HG03045 (cell line): Measurements from ENCODE around the gene FGF14.
"Not testable (repeated sequence)": the region's sequence is repeated elsewhere in the genome, so short reads cannot be mapped to it uniquely, and the experiment has no call there.

Experiments
- ATAC-seq: cut with Tn5 transposase; IDR thresholded peaks from one replicate; pipeline ENCODE4 v1.9.1; 2021; ENCODE audit warnings: mild to moderate bottlenecking, moderate library complexity; ENCODE audit not compliant: unreplicated experiment

The FGF14 gene

DNA sequence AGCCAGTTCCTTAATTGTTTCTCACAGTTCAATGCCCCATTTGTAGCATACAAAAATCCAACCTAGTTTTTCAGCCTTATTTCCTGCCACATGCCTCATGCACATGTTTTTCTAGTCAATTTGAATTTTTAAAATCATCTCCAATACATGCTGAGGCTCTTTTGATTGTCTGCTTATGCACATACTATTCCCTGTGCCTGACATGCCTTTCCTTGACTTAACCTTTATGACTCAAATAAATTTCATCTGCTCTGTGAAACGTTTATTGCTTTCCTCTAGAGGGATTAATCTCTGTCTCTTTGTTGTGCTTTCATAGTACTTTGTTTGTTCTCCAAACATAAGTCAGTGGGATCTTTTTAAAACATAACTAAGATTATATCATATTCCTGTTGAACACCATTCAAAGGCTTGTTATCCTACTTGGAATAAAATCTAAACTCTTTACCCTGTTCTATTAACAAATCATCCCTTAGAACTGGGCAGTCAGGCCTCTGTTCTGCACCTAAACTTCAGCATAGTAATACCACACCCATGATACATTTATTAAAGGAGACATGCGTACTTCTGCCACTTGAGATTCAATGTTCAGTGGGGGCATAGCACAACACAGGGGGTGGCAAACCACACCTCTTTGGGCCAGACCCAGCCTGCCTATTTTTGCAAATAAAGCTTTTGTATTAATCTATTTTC, 346.6 kb downstream of the FGF14 start:
- ATAC-seq: no peak

DNA sequence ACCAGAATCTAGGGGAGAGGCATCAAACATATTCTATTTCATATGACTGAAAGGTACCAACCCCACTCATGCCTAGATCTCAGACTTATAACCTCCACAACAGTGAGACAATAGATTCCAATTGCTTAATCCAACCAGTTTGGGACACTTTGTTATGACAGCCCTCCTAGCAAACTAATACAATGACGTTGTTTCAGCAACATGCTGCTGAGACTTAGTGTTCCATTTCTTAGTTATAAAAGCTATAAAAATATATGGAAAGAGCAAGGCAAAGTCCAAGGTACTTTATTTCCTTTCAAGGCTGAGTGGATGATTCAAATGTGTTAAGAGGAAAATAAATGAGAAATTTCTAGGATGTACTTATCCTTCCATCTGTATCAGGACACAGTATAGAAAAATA, 352.0 kb downstream of the FGF14 start:
- ATAC-seq: no peak

GRCh38 chr13:102045731-102046130, 356.1 kb downstream of the FGF14 start:
- ATAC-seq: no peak

- no peak for ATAC-seq
Measured at GRCh38 chr13:102042746-102043145, 359.1 kb downstream of the FGF14 start.

GRCh38 chr13:102041544-102041943, 360.3 kb downstream of the FGF14 start:
- no peak for ATAC-seq

- ATAC-seq: no peak
Measured at GRCh38 chr13:102040812-102041211, 361.0 kb downstream of the FGF14 start.

GRCh38 chr13:102039264-102039663, 362.6 kb downstream of the FGF14 start:
- no peak for ATAC-seq

GRCh38 chr13:102038787-102039186, 363.1 kb downstream of the FGF14 start:
- ATAC-seq: no peak

DNA sequence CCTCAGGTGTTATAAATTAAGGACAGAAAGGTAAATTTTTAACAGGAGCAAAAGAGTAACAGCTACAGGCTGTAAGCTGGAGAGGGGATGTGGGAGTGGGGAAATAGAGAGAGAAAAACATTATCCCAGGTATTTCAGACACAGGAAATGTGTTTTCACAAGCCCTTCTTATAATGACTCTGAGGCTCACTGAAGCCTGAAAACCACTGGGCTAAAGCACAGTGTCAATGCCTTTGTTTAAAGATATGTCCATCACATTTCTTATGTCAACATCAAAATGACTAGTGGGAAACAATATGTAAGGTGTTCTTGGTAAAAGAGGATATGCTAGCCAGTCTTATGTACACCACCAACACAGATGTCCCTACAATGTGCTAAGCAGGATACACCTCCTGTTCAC, 365.9 kb downstream of the FGF14 start:
- no peak for ATAC-seq

GRCh38 chr13:102033857-102034331, 368.0 kb downstream of the FGF14 start:
- ATAC-seq: no peak

- no peak for ATAC-seq
Measured at GRCh38 chr13:102033386-102033785, 368.5 kb downstream of the FGF14 start.

DNA sequence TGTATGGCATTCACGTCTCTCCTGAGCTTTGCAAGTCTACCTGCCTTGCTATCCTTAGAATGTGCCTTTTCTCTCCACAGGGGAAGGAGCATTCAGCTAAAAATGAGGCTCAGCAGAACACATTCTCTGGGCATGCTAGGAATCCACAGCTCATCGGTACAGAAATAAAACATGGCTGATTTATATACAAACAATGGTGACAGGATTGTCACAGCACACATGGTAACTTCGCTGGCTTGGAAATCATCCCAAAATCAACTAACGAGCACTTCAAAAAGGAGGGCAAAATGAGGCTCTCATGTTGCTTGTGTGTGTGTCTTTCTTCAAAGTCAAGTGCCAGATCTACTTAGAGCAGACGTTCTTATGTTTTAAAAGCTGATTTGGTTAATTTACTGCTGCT, 373.0 kb downstream of the FGF14 start:
- ATAC-seq: no peak

GRCh38 chr13:102028206-102028605, 373.6 kb downstream of the FGF14 start:
- ATAC-seq: no peak

- ATAC-seq: no peak
Measured at GRCh38 chr13:102021777-102022176, 380.1 kb downstream of the FGF14 start.

DNA sequence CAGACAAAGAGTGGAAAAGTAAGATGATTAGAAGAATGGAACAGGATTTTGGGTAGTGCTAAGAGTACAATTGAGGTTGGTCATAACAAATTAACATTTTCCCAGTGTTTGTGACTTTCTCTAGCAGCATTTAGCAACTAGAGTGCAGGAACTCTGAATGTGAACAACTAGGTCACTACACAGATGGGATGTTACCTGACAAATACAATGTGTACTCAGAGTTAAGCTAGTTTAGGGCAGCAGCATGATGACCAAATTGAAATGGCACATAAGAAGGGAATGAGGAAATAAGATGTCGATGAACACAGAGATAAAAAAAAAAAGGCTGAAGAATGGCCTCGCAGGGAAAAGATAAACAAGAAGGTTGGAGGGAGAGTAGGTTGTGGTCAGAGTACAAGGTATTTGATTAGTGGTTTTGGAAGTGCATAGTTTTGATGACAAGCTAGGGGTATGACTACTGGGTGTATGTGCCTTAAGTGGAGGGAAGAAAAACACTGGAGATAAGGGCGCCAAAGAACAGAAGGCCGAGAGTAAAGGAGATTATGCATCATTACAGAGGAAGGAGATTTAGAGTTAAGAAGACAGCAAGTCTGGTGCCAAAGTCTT, 381.1 kb downstream of the FGF14 start:
- no peak for ATAC-seq

GRCh38 chr13:102018716-102019115, 383.1 kb downstream of the FGF14 start:
- ATAC-seq: no peak

- ATAC-seq: no peak
Measured at GRCh38 chr13:102017248-102017647, 384.6 kb downstream of the FGF14 start.

DNA sequence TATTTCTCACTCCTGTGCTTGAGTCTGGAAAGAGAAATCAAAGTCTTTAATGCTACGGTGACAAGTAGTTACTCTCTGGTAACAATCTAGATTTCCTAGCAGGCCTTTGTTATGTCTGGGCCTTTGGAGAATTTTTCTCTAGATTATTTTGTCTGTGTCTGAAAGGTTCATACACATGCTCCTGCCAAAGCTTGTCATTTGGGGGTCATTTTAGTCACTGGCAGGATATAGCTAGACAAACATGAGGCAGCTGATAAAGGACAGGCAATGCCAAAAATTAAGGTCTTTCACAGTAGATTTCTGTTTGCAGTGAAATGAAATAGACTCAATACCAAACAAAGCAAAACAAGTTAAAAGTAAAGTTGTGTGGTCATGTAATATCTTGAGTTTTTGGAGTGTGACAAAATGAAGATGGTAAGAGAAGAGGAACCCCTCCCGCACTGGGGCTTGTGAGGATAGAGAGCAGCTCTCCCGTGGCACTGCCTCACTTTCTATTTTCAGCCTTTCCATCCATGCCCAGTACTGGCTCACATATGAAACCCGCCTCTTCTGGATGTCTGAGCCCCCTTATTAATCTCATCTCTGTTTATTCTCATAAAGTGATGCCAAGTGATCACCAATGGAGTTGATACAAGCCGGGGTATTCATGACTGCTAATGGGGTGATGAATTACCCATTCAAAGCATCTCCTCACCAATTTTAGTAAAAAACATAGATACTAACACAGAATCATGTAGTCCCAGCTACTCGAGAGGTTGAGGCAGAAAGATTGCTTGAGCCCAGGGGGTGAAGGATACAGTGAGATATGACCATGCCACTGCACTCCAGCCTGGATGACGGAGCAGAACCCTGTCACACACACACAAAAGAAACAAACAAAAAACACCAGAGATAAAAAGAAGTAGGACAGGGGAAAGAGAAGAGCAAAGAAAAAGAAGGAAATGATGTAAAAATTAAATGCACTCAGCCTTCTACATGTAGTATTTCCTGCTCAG, 389.3 kb downstream of the FGF14 start:
- ATAC-seq: no peak

GRCh38 chr13:102011455-102011854, 390.4 kb downstream of the FGF14 start:
- not testable (repeated sequence) for ATAC-seq

DNA sequence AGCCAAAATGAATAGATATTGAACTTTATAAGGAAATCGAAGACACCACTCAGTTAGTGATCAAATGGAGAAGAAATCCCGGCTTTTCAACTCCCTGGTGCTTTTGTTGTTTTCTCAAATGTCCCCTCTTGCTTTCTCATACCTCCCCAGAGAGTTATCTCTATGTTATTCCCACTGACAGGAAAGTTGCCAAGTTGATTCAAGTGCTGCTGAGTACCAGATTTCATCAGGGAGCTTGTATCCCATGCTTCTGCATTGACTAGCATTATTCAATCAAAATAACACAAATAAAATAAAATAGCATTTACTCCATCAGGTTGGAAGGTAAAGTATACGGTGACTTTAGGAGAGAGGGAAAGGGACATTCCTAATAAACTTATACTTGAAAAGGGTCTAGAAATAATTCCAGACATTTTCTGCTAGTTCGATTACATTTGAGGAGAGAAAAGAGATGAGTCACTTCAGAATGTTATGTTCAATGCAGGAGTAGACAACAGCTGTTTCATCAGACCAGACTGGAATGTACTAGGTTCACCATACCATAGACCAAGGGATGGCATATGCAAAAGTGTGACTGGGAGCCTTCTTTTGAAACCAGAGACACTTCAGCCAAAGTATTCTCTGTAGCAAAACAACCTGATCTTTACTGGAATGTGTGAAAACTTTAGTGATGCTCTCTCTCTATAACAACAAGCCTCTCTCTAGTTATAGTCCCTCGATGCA, 397.8 kb downstream of the FGF14 start:
- no peak for ATAC-seq

DNA sequence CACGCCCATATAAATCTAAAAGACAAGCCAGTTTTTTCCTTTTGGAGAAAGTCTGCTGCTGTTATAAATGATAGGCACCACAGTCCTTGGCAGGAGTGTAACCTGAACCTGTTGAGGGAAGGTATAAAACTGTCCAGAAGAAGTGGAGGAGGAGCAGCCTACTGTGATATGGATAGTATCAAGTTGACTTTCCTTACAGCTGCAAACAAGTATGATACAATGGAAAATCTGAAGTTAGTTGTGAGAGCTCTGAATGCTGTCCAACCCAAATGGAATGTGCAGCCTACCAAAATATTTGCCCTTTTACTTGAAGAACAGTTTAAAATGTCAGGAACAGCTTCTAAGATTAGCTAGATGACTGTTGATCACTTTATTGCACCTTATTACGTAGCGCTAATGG, 399.6 kb downstream of the FGF14 start:
- no peak for ATAC-seq
